HL-60 (cell line): Measurements from ENCODE around the gene NXPH1.

Experiments
- GABPA ChIP-seq: IDR thresholded peaks from 2 replicates; pipeline ENCODE4 v1.6.1; 2012; ENCODE audit warnings: low read depth
- POLR2AphosphoS5 ChIP-seq: IDR thresholded peaks from 2 replicates; pipeline ENCODE4 v1.6.1; 2012; ENCODE audit warnings: low read depth
- TF ChIP-seq, protein P1 (sequence below): IDR thresholded peaks from one replicate; pipeline ENCODE4 v1.5.1; 2011; ENCODE audit warnings: low read length, control low read depth, inconsistent platforms; ENCODE audit not compliant: insufficient read depth
- TF ChIP-seq, protein P2 (sequence below): IDR thresholded peaks from 2 replicates; pipeline ENCODE4 v1.6.1; 2012; ENCODE audit warnings: low read depth; ENCODE audit not compliant: insufficient replicate concordance

DNA sequence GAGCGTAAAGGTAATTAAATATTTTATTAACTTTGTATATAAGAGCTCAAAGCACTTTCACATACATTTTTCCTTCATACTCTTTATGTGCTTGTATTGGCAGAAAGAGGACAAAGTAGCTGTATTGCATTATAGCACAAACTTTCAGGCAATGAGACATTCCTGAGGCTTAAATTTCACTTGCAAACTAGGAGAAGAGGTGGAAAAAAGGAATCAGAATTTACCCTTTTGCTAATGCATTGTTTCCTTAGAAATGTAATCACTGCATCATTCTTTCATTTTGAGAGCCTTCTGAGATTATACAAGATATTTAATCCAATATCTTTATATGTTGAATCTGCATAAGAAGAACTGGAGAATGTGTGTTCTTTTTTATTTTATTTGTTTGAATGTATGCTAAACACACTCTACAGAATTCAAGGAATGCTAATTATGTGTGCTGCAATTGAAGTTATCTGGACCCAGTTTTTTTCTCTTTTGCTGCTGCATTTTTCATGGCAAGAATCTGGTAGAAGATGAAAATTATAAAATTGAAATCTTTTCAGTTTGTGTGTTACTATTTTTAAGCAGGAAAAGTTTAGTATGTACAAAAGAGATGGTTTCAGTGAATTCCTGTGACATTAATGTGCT lies 185.1 kb downstream of the NXPH1 start:
- TF ChIP-seq, protein P1, sequence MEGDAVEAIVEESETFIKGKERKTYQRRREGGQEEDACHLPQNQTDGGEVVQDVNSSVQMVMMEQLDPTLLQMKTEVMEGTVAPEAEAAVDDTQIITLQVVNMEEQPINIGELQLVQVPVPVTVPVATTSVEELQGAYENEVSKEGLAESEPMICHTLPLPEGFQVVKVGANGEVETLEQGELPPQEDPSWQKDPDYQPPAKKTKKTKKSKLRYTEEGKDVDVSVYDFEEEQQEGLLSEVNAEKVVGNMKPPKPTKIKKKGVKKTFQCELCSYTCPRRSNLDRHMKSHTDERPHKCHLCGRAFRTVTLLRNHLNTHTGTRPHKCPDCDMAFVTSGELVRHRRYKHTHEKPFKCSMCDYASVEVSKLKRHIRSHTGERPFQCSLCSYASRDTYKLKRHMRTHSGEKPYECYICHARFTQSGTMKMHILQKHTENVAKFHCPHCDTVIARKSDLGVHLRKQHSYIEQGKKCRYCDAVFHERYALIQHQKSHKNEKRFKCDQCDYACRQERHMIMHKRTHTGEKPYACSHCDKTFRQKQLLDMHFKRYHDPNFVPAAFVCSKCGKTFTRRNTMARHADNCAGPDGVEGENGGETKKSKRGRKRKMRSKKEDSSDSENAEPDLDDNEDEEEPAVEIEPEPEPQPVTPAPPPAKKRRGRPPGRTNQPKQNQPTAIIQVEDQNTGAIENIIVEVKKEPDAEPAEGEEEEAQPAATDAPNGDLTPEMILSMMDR, result no peak
- no peak for TF ChIP-seq POLR2AphosphoS5
- TF ChIP-seq, protein P2, sequence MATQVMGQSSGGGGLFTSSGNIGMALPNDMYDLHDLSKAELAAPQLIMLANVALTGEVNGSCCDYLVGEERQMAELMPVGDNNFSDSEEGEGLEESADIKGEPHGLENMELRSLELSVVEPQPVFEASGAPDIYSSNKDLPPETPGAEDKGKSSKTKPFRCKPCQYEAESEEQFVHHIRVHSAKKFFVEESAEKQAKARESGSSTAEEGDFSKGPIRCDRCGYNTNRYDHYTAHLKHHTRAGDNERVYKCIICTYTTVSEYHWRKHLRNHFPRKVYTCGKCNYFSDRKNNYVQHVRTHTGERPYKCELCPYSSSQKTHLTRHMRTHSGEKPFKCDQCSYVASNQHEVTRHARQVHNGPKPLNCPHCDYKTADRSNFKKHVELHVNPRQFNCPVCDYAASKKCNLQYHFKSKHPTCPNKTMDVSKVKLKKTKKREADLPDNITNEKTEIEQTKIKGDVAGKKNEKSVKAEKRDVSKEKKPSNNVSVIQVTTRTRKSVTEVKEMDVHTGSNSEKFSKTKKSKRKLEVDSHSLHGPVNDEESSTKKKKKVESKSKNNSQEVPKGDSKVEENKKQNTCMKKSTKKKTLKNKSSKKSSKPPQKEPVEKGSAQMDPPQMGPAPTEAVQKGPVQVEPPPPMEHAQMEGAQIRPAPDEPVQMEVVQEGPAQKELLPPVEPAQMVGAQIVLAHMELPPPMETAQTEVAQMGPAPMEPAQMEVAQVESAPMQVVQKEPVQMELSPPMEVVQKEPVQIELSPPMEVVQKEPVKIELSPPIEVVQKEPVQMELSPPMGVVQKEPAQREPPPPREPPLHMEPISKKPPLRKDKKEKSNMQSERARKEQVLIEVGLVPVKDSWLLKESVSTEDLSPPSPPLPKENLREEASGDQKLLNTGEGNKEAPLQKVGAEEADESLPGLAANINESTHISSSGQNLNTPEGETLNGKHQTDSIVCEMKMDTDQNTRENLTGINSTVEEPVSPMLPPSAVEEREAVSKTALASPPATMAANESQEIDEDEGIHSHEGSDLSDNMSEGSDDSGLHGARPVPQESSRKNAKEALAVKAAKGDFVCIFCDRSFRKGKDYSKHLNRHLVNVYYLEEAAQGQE, result no peak
- TF ChIP-seq GABPA, result no peak
